GM21381 (cell line): Measurements from ENCODE around the gene POLL.

Experiments
- ATAC-seq: cut with Tn5 transposase; IDR thresholded peaks from one replicate; pipeline ENCODE4 v1.9.1; 2021; ENCODE audit warnings: mild to moderate bottlenecking, moderate library complexity; ENCODE audit not compliant: unreplicated experiment

Gene POLL

DNA sequence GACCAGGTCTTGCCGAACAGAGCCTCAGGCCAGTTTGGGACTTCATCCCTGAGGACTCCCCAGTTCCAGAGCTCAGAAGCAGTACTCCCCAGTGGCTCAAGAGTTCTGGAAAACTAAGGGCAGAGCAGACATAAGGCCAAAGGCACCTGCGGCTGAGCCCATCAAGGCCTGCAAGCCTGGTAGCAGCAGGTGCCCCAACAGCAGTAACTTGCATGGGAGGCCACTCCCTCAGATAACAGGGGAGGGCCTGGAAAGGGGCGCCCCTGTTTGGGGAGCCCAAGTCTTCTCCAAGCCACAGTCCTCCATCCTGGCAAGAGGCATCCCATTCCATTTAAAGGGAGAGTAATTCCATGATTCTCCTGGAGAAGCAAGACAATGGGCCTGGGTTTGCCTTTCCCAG, 13.0 kb downstream of the POLL start:
- no peak for ATAC-seq

DNA sequence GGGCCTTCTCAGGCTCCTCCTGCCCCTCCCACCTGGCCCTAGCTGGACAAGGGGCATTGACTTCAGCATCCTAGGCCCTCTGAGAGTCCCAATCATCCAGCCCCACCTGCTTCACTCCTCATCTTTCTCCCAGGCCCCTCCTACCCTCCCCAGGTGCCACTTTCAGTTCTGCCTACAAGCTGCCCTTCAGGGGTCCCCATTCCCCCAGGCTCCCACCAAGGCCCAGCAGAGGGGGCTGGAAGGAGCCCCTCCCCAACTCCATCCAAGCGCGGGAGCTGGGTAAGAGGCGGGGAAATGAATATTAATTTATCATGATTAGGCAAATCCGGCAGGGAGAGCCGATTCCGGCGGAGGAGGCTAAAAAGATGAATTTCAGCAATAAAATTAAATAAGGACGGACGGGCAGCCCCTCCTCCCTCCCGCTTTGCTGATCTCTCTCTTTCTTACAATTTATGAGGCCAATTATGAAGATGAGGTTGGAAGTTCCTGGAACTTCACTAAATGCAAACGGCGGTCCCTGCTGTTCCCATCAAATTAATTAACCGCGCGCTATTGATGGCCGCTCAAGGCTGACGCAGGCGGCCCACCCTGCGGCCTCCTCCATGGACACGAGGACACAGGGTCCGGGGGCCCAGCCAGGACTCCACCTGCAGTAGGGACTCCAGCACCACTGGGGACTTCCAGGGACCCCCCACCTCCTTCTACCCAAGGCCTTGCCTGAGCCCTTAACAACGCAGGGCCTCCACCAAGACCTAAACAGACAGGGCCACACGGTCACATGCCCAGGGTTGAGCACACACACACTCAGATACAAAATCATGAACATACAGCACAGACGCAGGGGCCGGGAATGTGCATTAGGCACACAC, 13.9 kb downstream of the POLL start:
- no peak for ATAC-seq

DNA sequence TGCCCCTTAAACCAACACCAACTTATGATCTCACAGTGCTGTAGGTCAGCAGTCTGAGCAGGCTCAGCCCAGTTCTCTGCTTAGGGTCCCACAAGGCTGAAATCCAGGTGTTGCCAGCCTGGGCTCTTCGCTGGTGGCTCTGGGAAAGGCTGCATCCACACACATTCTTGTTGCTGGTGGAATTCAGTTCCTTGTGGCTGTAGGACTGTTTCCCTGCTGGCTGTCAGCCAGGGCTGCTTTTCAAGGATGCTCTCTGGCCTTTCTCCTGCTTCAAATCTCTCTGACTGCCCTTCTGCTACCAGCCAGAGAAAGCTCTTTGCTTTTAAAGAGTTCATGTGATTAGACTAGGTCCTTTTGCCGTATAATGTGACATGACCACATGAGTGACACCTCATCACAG, 15.3 kb downstream of the POLL start:
- ATAC-seq, result no peak

DNA sequence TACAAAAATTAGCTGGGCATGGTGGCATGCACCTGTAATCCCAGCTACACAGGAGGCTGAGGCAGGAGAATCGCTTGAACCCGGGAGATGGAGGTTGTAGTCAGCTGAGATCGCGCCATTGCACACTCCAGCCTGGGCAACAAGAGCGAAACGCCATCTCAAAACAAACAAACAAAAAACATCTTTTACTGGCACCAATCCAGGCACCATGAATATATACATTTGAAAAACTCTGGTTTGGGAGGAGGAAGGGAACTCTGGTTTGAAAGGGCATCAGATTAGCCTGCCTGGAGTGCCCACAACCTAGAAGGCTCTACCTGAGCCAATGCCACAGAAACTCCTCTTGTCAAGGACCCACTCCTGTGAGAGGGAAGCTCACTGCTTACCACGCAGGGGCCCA, 15.9 kb downstream of the POLL start:
- ATAC-seq, result no peak

DNA sequence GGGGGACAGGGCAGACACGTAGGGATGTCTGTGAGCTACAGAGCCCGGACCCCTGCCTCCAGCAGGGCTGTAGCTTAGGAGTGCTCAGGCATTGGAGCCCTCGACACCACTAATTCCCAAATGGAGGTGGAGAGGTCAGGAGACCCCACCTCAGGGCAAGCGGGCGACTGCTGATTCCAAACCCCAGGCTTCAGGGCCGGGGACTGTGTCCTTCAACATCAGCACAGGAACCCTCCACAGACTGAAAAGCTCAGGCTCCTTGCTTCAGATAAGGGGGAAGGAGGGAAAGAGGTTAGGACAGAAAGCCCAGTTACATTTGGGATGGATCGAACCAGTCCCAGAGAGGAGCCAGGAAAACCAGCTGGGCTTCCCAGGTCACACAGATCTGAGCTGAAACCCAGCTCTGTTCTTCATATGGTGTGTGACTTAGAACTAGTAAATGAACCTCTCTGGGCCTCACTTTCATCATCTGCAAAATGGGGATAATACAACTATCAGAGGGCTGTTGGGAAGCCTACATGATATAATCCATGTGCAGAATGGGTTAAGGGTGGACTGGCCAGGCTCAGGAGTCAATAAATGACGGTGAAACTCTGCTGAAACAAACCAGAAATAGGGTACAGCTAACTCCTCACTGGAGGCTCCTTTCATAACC, 16.7 kb downstream of the POLL start:
- no peak for ATAC-seq

DNA sequence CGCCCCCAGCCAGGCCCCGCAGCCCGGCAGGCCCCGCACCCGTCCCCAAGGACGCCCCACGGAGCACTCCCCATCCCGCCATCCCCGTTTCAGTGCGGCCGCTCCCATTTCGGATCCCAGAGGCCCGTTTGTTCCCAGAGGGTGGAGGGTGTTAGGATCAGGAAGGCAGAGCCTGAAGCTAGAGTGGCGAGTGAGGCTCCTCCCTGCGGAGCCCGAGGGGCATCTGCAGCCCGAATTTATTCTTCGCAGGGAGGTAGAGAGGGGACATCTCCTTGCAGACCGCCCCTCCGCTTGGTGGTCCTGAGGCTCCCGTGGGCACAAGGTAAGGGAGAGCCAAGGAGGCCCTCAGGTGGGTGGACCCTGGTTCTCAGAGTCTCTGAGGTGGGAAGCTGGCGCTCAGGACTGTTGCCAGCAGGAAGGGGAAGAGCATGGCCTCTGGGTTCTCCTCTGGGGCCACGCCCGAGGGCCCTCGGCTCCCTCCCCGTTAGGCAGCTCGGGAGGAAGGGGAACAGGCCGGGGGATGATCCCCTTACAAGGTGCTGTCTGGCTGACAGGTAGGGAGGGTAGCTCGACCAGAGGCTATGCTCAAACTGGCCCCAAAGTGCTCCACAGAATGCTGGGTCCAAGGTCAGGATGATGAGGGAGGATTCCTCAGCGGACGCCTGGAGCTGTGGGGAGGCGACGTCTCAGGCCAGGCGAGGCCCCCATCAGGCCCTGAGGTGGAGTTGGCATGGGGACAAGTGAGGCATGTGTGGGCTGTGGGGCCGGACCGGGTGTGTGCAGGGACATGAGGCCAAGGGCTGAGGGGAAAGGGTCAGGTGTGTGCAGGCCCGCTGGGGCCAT, 17.4 kb downstream of the POLL start:
- peak; percentile 10 for ATAC-seq

DNA sequence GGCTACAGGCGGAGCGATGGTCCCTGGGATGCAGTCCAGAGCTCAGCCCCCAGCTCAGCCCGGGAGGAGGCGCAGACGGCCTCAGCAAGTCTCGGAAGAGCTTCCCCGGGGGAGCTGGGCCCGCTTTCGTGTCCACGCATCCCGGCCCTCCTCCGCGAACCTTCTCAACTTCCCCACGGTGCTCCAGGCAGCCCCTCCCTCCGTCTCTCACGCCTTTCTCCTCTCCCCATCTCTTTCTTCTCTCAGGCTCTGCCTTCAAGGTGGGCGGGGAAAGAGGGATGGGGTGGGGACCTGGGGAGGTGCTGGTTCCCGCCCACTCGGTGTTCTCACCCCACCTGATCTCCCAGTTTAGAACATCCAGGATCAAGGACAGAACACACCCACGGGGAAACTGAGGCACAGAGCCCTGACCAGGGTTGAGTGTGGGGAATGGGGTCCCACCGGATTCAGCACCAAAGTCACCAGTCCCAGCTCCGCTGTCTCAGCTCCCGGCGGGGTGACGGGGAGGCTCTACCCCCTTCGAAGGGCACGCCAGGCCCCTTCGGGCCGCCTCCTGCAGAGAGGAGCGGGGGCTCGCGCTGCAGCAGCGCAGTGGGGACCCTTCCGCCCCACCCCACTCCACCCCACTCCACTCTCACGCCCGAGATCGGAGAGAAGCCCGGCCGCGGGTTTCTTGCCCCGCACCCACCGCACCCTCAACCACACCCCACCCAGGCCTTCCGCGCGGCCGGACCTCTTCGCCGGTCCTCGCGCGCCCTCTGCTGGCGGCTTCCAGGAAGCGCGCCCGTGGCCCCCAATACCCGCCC, 18.2 kb downstream of the POLL start:
- ATAC-seq, result peak; percentile 78

DNA sequence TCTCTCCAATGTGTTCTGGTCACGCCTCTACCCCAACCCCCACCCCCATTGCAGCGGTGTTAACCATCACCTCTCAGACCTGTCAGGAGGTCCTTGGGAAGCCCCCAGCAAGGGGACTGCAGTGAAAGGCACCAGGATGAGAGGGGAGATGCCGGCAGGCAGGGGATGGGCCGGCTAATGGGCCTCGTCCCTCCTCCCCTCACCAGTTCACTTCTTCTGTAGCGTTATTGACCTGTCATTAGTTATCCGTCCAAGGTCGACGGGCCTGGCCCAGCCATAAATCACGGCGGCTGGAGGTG, 18.8 kb downstream of the POLL start:
- ATAC-seq, result no peak

DNA sequence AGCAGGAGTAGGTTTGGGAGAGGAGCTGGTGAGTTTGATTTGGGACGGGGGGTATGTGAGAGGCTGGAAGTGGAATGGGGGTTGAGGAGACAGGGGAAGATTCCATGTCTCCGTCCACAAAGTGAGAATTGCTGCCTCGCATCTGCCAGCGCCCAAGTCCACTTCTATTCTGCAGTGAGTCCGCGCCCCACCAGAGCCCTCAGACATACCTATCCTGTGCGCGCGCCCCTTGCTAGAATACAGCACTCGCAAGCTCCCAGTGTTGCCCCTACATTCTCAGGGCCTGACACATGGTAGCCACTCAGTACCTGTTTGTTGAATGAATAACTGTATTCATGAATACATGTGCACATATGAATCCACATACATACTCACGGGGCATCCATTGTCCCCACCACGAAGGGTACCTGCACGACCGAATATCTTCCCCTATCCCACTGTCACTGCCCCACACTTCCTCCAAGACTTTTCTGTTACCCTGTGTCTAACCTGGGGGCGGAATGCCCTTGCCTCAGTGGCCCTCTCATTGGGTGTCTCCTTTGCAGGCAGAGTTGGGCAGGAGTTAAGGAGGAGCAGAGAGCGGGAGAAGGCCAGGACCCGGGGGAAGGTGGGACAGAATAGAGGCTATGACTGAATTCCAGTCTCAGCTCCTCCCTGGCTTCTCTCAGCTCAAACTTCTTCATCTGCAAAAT, 19.9 kb downstream of the POLL start:
- no peak for ATAC-seq

DNA sequence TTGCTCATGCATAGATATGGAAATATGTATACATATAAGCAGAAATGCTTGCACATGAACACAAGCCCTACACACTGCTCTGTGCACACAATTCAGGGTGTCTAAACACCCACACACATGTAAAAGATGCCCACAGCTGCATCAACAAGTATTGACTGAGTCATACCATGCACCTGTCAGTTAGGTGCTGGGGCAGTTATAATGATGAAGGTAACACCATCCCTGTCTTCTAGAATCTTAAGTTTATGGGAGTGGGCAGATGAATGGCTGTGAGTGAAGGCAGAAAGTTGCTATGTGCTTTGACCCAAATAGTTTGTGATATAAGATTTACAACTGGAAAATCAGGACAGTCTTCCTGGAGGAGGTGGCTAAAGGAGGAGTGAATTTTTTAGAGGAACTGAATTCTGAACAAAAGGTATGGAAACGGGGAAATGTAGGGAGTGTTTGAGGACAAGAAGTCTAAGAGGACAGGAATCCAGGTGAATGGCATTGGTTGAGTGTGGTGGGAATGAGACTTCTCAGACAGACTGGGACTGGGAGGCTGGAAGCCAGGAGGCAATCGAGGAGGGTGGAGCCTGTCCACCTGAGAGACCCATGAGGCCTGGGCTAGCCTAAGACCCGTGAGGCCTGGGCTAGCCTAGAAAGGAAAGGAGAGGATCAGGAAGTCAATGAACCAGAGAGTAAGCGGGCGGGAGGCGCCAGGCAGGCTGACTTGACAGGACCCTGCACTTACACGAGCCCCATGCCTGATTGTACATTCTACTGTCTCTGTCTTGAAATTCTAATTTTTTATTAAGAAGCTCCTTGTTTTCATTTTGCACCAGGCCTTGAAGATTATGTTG, 20.7 kb downstream of the POLL start:
- ATAC-seq, result no peak

DNA sequence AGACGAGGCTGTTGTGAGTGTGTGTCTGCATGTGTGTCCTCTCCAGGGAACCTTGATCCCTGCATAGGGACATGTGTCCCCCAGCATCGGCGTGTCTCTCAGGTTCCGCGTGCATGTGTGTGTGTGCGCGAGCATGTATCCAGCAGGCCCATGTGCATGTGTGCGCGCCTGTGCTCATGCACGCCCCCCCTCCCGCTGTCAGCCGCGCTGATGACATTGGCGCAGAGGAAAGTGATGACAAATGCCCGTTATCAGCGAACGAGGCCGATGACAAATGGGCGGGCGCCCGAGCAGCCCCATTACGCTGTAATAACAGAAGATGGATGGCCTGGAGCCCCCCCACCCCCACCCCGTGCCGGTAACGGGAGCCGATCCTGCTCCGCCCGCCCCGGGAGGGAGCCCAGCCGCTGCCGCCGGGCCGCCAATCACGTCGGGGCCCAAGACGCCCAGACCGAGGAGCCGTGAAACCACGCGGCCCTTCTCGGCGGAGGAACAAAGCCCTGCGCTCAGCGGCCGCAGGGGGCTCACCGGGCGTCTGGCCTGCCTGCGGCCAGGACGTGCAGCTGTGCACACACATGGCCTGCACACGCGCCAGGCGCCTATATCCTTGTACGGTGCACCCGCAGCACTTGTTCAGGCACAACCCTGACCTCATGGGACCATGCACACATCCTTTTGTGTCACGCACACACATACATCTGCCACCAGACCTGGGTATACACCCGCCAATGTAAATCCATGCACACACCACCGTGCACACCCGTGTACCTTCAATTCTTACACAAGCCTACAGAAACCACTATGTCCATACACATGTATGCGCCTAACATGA, 21.5 kb downstream of the POLL start:
- no peak for ATAC-seq

DNA sequence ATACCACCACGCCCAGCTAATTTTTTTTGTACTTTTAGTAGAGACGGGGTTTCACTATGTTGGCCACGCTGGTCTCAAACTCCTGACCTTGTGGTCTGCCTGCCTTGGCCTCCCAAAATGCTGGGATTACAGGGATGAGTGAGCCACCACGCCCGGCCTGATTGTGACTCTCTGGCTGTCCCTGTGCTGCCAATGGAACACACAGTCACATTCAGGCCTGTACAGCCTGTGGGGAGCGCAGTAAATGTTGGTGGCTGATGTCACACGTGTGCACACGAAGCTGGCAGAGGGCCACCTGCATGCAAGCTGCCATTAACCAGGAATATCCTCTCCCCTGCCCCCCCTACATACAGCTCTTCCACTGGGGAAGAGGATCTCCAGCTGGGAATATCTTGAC, 22.1 kb downstream of the POLL start:
- ATAC-seq, result no peak

DNA sequence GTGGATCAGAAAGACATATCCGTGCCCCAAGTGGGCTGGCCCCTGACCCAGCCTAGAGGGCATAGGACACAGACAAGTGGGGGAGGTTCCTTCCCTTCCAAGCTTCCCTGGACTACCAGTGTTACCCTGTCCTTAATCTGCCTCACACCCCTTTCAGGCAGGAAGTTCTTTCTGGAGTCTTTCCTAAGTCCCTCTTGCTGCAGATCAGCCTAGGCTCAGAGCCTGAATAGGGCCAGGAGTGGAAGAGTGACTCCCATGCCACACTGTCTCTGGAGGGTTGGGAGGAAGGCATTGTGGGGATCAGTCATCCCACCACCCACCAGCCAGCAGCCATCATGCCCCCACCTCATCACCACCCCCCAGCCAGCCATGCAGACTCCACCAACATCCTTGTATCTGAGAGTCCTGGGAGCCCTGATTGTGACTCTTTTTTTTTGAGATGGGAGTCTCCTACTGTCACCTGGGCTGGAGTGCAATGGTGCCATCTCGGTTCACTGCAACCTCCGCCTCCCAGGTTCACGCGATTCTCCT, 22.6 kb downstream of the POLL start:
- ATAC-seq, result no peak

DNA sequence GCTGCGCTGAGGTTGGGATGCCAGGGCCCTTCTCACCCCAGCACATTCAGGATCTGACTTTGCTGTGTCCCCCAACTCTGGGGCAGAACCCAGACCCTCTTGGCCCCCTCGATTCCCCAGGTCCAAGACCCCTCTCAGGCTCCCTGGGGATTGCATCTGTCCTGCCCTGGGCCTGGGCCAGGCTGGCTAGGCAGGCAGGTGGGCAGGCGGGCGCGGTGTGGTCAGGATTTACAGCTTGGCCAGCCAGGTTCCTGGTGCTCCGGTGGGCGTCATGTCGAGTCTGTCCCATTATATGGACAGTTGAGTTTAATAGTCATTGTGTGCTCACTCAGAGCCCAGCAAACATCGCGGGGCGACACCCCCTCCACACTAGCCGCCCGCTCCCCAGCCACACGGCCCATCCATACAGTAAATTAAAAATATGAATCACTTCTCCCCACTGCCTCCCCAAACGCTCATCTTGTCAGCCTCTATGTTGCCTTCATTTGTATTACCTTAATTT, 23.5 kb downstream of the POLL start:
- ATAC-seq, result no peak

DNA sequence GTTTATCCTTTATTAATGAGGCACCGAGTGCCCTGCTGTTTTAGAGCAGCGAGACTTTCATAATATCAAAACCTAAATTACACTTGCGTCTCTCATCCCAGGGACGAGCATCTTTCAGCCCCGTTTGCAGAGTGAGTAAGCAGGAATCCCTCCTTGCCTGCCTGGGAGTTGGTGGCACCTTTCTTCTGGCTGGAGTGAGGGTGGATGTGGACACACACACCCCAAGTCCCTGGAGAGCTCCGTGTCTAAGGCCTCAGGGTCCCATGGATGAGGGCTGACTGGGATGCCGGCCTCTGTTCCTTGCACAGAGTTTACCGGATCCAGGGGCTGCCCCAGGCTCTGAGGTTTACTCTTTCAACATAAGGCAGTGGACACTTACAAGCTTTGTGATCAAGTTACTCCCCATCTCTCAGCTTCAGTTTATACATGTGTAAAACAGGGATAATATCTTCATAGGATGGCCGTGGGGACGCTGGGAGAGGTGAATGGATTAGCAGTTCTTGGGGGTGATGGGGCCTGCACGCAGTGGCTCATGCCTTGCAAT, 24.5 kb downstream of the POLL start:
- no peak for ATAC-seq

DNA sequence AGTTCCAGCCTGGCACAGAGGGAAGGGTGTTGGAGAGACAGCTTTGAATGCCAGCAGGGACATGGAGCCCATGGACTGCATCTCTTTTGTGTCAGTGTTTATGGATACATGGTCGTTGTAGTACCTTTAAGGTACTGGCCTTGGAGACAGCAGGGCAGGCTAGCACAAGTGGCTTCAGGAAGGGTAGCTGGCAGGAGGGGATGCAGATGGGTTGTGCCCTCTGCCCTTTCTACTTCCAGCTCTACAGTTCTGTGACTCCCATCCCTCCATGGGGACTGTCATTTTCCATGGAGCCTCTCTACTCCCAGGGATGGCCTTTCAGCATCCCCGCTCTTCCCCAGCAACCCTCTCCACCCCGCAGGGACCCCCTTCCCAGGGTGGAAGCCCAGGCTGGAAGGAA, 25.1 kb downstream of the POLL start:
- ATAC-seq, result no peak

DNA sequence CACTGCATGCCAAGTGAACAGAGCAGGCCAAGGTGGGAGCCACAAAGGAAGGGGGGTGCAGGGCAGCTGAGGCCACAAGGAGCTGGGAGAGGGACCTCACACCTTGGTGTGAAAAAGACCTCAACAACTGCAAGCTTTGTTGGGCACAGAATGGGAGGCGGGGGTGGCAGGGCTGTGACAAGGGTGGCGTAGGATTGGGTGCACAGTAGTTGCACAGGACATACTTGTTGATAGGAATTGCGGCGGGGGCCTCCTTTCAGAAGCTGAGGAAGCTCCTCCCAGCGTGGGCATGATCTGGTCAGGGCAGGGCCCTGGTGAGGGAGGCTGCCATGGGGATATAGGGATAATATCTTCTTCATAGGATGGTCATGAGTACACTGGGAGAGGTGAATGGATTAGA, 25.8 kb downstream of the POLL start:
- no peak for ATAC-seq
